H9 (cell line): ENCODE results near the gene TRAPPC8. TPM values are rescaled to one million over a fixed set of nuclear protein-coding genes. Genes with fewer than 3 reads are reported as not detected.

Experiments used
- DNase-seq: peaks from one replicate; pipeline ENCODE4 v3.0.0-alpha.2; 2017
- H2AFZ ChIP-seq: one replicate; pipeline ENCODE4 v1.6.1; 2013; ENCODE audit warnings: mild to moderate bottlenecking, low read length, control low read depth, moderate library complexity
- H2AK5ac ChIP-seq: 2 replicates; pipeline ENCODE4 v1.6.1; 2013; ENCODE audit warnings: low read length, control low read depth, mixed read lengths; ENCODE audit not compliant: insufficient read length
- H2BK120ac ChIP-seq: one replicate; pipeline ENCODE4 v1.6.1; 2013; ENCODE audit warnings: low read depth, mild to moderate bottlenecking, low read length, control low read depth, inconsistent platforms; ENCODE audit not compliant: poor library complexity, severe bottlenecking
- H2BK12ac ChIP-seq: 2 replicates; pipeline ENCODE4 v1.6.1; 2013; ENCODE audit warnings: low read length, control low read depth, mixed read lengths, low read depth; ENCODE audit not compliant: insufficient read length
- H2BK15ac ChIP-seq: 2 replicates; pipeline ENCODE4 v1.6.1; 2013; ENCODE audit warnings: low read depth, low read length, control low read depth
- H2BK20ac ChIP-seq: one replicate; pipeline ENCODE4 v1.6.1; 2013; ENCODE audit warnings: low read depth, mild to moderate bottlenecking, low read length, control low read depth, inconsistent platforms; ENCODE audit not compliant: poor library complexity, severe bottlenecking
- H2BK5ac ChIP-seq: 2 replicates; pipeline ENCODE4 v1.6.1; 2013; ENCODE audit warnings: low read length, control low read depth, mixed read lengths; ENCODE audit not compliant: insufficient read length
- H3K14ac ChIP-seq: 2 replicates; pipeline ENCODE4 v1.6.1; 2013; ENCODE audit warnings: low read length, control low read depth; ENCODE audit not compliant: insufficient read depth
- H3K18ac ChIP-seq: 2 replicates; pipeline ENCODE4 v1.6.1; 2013; ENCODE audit warnings: low read depth, mild to moderate bottlenecking, mixed read lengths, low read length, control low read depth; ENCODE audit not compliant: insufficient read length
- H3K23ac ChIP-seq: 2 replicates; pipeline ENCODE4 v1.6.1; 2013; ENCODE audit warnings: low read length, control low read depth, mixed read lengths, low read depth; ENCODE audit not compliant: insufficient read length
- H3K23me2 ChIP-seq: 2 replicates; pipeline ENCODE4 v1.6.1; 2013; ENCODE audit warnings: low read depth, mild to moderate bottlenecking, mixed read lengths, low read length, control low read depth; ENCODE audit not compliant: insufficient read length, poor library complexity, severe bottlenecking
- H3K27ac ChIP-seq: 2 replicates; pipeline ENCODE4 v1.5.1; 2013; ENCODE audit warnings: low read length, control low read depth, mixed read lengths, low read depth; ENCODE audit not compliant: insufficient read length
- H3K27me3 ChIP-seq: 2 replicates; pipeline ENCODE4 v1.6.1; 2013; ENCODE audit warnings: low read length, control low read depth, inconsistent platforms; ENCODE audit not compliant: insufficient read depth
- H3K4ac ChIP-seq: 2 replicates; pipeline ENCODE4 v1.6.1; 2013; ENCODE audit warnings: low read depth, mild to moderate bottlenecking, control low read depth, inconsistent platforms, low read length, moderate library complexity
- H3K4me1 ChIP-seq: 2 replicates; pipeline ENCODE4 v1.6.1; 2013; ENCODE audit warnings: low read length, control low read depth, inconsistent platforms; ENCODE audit not compliant: insufficient read depth
- H3K4me2 ChIP-seq: 2 replicates; pipeline ENCODE4 v1.6.1; 2013; ENCODE audit warnings: low read length, control low read depth, mixed read lengths; ENCODE audit not compliant: insufficient read length, insufficient read depth
- H3K56ac ChIP-seq: 2 replicates; pipeline ENCODE4 v1.6.1; 2013; ENCODE audit warnings: low read depth, mild to moderate bottlenecking, mixed read lengths, low read length, control low read depth; ENCODE audit not compliant: insufficient read length
- H3K79me1 ChIP-seq: 2 replicates; pipeline ENCODE4 v1.6.1; 2013; ENCODE audit warnings: low read depth, mild to moderate bottlenecking, moderate library complexity, low read length, control low read depth, inconsistent platforms; ENCODE audit not compliant: insufficient read depth, poor library complexity, severe bottlenecking
- H3K79me2 ChIP-seq: 2 replicates; pipeline ENCODE4 v1.6.1; 2013; ENCODE audit warnings: low read length, control low read depth, inconsistent platforms; ENCODE audit not compliant: insufficient read depth
- H3K9ac ChIP-seq: 2 replicates; pipeline ENCODE4 v1.6.1; 2013; ENCODE audit warnings: low read length, control low read depth, mixed read lengths; ENCODE audit not compliant: insufficient read length; ENCODE audit errors: extremely low read depth
- H3K9me3 ChIP-seq: one replicate; pipeline ENCODE4 v1.6.1; 2013; ENCODE audit warnings: low read depth, low read length, inconsistent platforms; ENCODE audit not compliant: control insufficient read depth
- H3T11ph ChIP-seq: one replicate; pipeline ENCODE4 v1.6.1; 2013; ENCODE audit warnings: mild to moderate bottlenecking, low read length, control low read depth, inconsistent platforms
- H4K20me1 ChIP-seq: one replicate; pipeline ENCODE4 v1.6.1; 2013; ENCODE audit not compliant: control insufficient read depth, insufficient read length, insufficient read depth
- H4K5ac ChIP-seq: 2 replicates; pipeline ENCODE4 v1.6.1; 2013; ENCODE audit warnings: low read depth, mild to moderate bottlenecking, mixed read lengths, low read length, control low read depth; ENCODE audit not compliant: insufficient read length
- H4K8ac ChIP-seq: replicated peaks from 2 replicates; pipeline ENCODE4 v1.6.1; 2013; ENCODE audit warnings: low read length, control low read depth, mixed read lengths, low read depth; ENCODE audit not compliant: insufficient read length
- H4K91ac ChIP-seq: 2 replicates; pipeline ENCODE4 v1.6.1; 2013; ENCODE audit warnings: low read depth, mild to moderate bottlenecking, moderate library complexity, mixed read lengths, low read length, control low read depth; ENCODE audit not compliant: insufficient read length
- H3K27ac Mint-ChIP-seq, 3 experiments: 2 replicates in 2 of 3; 3 replicates in 1 of 3; pipeline ENCODE4 v1.8.0; 2020 to 2021; ENCODE audit warnings: mixed read lengths in 3 of 3, mild to moderate bottlenecking in 1 of 3, moderate library complexity in 1 of 3
- H3K27me3 Mint-ChIP-seq: 2 replicates; pipeline ENCODE4 v1.8.0; 2021; ENCODE audit warnings: low read depth, mild to moderate bottlenecking, moderate library complexity, mixed read lengths
- H3K36me3 Mint-ChIP-seq, 3 experiments: 2 replicates in 2 of 3; 3 replicates in 1 of 3; pipeline ENCODE4 v1.8.0; 2020 to 2021; ENCODE audit warnings: low read depth in 3 of 3, mixed read lengths in 3 of 3; ENCODE audit not compliant: insufficient read depth in 1 of 3
- H3K4me1 Mint-ChIP-seq, 2 experiments: 2 replicates each; pipeline ENCODE4 v1.8.0; 2020; ENCODE audit warnings: mixed read lengths in 2 of 2
- H3K4me3 Mint-ChIP-seq, 2 experiments: 2 replicates in 1 of 2; 3 replicates in 1 of 2; pipeline ENCODE4 v1.8.0; 2020 to 2021; ENCODE audit warnings: mild to moderate bottlenecking in 2 of 2, mixed read lengths in 2 of 2, moderate library complexity in 1 of 2
- H3K9me3 Mint-ChIP-seq, 2 experiments: 2 replicates in 1 of 2; 3 replicates in 1 of 2; pipeline ENCODE4 v1.8.0; 2020; ENCODE audit warnings: mild to moderate bottlenecking in 2 of 2, mixed read lengths in 2 of 2, moderate library complexity in 1 of 2
- CTCF ChIP-seq: fragments of 200-600 bp; sonication (generic); conservative IDR thresholded peaks from 3 replicates; pipeline ENCODE4 v1.8.0; 2021; ENCODE audit warnings: antibody characterized with exemption, mild to moderate bottlenecking
- WGBS: extraction: QIAGEN DNeasy Blood & Tissue Kit; methylation state at CpG from one replicate; pipeline ENCODE4 v1.1.7; 2013; ENCODE audit warnings: missing lambda C conversion rate, low lambda C conversion rate, mixed read lengths; ENCODE audit not compliant: insufficient read length; ENCODE audit errors: extremely low coverage; 5-methylcytosine and 5-hydroxymethylcytosine counted together
- total RNA-seq: library from RNA; stranded (reverse); gene quantifications from 2 replicates; pipeline ENCODE4 v1.2.1, GENCODE V29; 2021

The TRAPPC8 gene
- total RNA-seq, 1 experiment from 2014 or later, result 40.4 TPM

- H3T11ph ChIP-seq, result no peak overlapping the region
- H4K20me1 ChIP-seq, result no peaks in the 10 kb centered on the region
- no peaks in the 10 kb centered on the region for H3K79me1 ChIP-seq
- H3K4ac ChIP-seq, result no peak overlapping the region
- H2BK20ac ChIP-seq, result no peak overlapping the region
- no peaks in the 10 kb centered on the region for H3K27me3 ChIP-seq
- no peak overlapping the region for H4K5ac ChIP-seq
- no peak overlapping the region for H3K18ac ChIP-seq
- H3K23ac ChIP-seq, result no peak overlapping the region
- no peak for TF ChIP-seq CTCF
- DNase-seq, result no peak
- H3K27me3 Mint-ChIP-seq, result no peaks in the 10 kb centered on the region
- no peak overlapping the region for H3K4me2 ChIP-seq
- H3K14ac ChIP-seq, result no peak overlapping the region
- WGBS, result no CpG with 5 or more reads among the region's 2 CpGs
- H2BK120ac ChIP-seq, result no peak overlapping the region
- H2BK5ac ChIP-seq, result no peak overlapping the region
- no peaks in the 10 kb centered on the region; a peak in 1 of 7 replicates for H3K36me3 Mint-ChIP-seq
- no peak overlapping the region for H4K91ac ChIP-seq
- no peaks in the 10 kb centered on the region for H3K4me1 ChIP-seq
- H3K9me3 Mint-ChIP-seq, result peaks cover 0 to 2% of the 10 kb centered on the region in 2 experiments; a peak in 1 of 5 replicates
- H3K27ac Mint-ChIP-seq, result no peak overlapping the region
- no peaks in the 10 kb centered on the region for H3K23me2 ChIP-seq
- H4K8ac ChIP-seq, result no peak overlapping the region
- H2AFZ ChIP-seq, result no peak overlapping the region
- no peak overlapping the region for H2AK5ac ChIP-seq
- H3K9me3 ChIP-seq, result no peaks in the 10 kb centered on the region
- no peak overlapping the region for H2BK15ac ChIP-seq
- no peak overlapping the region for H3K27ac ChIP-seq
- H3K4me1 Mint-ChIP-seq, result peaks cover 0 to 6% of the 10 kb centered on the region in 2 experiments; a peak in 2 of 4 replicates
- no peak overlapping the region for H3K56ac ChIP-seq
- H3K79me2 ChIP-seq, result no peaks in the 10 kb centered on the region
- no peak overlapping the region for H3K4me3 Mint-ChIP-seq
- H3K9ac ChIP-seq, result no peak overlapping the region
- H2BK12ac ChIP-seq, result no peak overlapping the region
These were observed 147.2 kb downstream of the TRAPPC8 start for GRCh38 chr18:31795747-31796146.
